T-helper 22 cell (primary cell): Measurements from ENCODE around the gene PLCL2.

Source experiments
- DNase-seq: peaks from one replicate; pipeline ENCODE4 v3.0.0-alpha.2; 2020; ENCODE audit warnings: low read depth

The PLCL2 gene

GRCh38 chr3:17011728-17012338 is 127.1 kb downstream of the PLCL2 start:
- DNase-seq, result no peak

DNA sequence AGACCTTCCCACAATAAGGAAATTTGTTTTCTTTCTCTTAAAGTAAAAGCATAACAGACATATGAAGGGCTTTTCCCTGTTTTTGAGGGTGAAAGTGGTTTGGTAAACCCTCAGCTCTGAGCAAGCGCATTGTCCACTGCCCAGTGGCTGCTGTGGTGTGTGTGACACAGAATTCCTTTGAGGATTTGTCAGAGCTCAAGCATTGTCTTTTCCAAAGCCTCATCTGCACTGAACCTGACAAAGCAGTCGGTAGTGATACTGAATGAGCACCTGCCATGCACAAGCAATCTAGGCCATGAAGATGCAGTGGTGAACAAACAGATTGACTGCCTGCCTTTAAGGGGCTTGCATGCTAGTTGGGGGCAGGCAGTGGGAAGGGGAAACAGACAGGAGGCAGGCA is 128.3 kb downstream of the PLCL2 start:
- DNase-seq, result no peak

DNA sequence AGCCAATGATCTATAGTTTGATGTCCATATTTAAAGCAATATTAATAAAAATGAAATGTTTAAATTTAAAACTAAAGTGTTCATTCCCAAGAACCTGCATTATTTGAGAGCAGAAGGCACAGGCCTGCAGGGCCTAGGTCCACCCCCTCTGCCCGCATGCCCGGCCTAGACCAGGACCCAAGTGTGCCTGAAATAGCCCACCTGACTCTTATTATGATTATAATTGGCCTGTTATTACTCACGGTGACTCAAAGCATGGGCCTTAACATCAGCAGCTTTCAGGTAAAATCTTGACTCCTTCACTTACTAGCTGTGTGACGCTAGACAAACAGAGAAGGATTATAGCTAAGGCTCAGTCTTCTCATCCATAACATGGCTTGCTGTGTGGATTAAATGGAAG is 128.8 kb downstream of the PLCL2 start:
- DNase-seq, result no peak

- DNase-seq, result no peak
Measured at GRCh38 chr3:17014284-17014683, 129.5 kb downstream of the PLCL2 start.

- DNase-seq, result no peak
Measured at GRCh38 chr3:17014709-17015108, 130.0 kb downstream of the PLCL2 start.

DNA sequence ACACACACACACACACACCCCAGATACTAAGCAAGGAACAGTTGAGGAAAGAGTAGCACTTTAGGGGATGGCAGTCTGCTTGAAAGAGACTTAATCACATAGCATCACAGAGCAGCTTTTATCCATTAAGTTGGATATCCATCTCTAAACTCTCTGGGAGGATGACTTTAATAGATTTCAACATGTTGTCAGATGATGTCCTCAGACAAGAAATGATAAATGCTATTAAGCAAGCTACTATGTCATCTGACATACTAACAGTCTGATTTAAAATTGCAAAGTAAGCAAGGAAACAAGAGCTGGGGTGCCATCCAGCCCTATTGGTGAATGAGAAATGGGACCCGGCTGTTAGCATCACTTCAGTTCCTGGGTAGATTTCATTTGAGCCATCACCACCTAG is 136.9 kb downstream of the PLCL2 start:
- no peak for DNase-seq

- DNase-seq, result peak; percentile 1
Measured at GRCh38 chr3:17023006-17023664, 138.4 kb downstream of the PLCL2 start.

DNA sequence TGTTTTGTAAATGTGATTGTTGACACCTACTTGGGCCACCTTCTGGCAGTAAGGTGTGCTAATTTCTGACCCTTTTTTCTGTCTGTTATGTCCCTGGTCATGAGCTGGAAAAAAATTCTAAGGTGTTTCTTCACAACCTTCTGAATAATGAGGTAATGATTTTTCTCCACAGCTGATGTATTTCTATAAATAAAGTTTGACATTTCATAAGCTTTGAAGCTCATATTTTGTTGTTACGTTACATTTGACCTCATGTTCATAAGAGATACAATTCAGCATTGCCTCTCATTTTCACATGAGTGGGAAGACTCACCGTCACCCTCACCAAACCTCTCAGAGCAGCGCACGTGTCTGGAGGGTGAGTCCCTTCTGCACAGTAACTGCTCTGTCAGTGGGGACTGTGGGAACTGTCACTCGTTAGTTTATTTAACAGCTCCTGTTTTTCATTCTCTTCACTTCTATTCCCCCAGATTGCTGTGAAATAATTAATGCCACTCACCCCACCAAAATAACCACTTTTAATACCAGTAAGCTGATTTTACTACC is 140.9 kb downstream of the PLCL2 start:
- DNase-seq, result no peak

DNA sequence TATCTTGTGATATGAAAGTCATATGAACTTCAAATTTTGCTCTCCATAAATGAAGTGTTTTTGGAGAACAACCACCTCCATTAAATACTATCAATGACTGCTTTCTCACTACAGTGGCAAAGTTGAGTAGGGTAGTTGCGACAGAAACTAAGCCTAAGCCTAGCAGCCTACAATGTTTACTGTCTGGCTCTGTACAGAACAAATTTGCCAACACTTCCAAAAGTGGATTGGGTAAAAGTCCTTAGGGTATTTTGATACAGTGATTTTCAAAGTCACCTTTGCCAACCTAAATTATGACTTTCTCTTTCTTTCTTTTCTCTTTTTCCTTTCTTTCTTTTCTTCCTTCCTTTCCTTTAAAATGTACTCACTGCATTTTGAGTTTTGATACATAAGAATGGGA is 142.6 kb downstream of the PLCL2 start:
- no peak for DNase-seq

GRCh38 chr3:17028363-17028762 is 143.6 kb downstream of the PLCL2 start:
- DNase-seq, result no peak

DNA sequence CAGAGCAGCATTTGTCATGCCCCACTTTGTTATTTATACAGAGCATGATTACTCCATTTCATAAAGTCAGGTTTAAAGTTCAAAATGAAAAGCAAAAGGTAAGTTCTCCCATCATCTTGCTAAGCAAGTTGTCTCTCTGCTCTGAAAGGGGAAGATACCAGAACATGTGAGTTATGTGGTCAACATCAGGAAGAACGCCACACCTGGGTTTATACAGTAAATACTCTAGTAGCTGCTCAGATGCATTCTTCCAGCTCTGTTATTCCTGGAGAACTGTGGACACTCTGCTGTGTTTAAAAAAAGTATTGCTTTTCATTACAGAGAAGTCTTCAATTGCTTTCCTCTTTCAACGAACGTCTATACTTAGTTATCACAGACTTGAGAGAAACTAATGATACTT is 145.7 kb downstream of the PLCL2 start:
- no peak for DNase-seq

GRCh38 chr3:17030956-17031652 is 146.3 kb downstream of the PLCL2 start:
- no peak for DNase-seq

DNA sequence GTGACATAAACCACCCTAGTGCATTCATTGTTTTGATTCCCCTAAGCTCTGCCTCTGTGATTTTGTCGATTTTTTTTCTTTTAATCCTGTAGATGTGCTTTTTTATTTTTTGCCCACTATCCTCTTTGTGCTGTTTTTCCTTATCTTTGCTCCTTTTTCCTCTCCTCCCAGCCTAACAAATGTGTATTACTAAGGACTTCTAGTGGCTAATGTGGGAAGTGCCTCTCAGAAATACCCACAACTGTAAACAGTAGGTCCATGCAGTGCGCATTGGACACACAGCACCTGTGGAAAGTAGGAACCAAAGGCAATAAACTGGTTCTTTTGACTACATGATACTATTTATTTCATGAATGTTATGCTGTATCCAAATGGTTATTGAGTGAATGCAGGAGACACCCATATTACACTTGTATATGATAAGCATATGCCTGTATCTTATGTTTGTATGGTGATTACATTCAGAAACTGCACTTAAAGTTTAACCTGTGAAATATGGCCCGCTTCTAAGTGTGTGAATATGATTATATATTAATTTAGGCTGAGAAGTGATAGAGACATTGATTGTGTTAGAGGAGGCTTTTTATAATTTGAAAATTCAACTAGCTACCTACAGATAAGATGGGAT is 147.8 kb downstream of the PLCL2 start:
- DNase-seq, result no peak

DNA sequence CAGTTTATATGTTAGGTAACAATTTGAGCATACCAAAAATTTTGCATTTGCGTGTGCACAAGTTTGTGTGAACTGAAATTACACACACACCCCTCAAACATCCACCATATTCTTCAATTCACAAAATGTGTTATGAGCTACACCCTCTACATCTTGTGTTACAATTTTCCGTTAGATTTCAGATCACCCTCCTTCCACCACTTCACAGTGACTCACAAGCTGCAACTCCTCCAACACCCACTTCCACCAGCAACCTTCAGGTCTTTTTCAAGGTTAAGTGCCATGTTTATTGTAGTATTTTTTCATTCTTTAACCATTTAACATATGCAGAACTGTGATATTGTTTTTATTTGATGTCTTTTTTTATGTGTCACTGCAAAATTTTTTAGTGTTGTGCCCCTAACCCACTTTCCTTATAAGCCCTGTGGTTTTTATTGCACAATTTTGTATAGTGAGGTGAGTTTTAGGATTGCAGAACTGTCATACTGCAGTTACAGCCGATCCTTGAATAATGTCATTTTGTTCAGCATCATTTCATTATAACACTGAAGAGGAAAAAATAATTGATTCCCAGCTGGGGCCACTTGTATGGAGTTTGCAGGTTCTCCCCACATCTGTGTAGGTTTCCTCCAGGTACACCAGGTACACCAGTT is 148.9 kb downstream of the PLCL2 start:
- no peak for DNase-seq

DNA sequence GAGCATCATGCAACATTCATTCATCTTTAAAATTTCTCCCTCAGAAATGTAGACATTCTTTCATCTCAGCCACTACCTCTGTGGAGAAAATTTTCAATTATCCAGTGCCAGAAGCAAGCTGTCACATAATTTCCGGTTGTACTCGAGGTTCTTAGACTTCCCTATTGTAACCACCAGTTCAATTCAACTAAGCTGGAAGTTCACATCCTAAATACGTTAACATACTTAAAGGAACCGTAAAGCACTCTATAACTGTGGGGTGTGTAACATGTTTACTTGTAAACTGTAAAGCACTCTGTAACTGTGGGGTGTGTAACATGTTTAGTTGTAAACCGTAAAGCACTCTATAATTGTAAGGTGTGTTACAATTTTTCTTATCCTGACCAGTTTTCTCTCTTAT is 150.3 kb downstream of the PLCL2 start:
- no peak for DNase-seq

DNA sequence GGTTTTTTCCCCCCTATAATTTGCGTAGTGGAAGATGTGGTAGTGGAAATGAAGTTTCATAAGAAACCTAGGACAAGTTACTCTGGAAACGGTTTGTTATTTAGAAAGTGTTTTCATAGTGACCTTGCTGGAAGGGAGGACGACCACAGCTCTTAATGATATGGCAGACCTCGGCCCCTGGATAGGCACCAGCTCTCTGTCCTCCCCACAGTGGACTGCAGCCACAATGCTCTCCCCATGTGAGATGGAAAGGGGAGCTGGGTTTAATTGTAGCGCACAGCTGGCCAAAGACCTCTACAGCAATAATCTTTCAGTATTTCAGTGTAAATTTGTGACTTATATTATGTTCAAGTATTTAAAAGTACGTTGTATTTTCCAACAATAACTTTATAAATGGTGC is 151.2 kb downstream of the PLCL2 start:
- DNase-seq, result no peak

DNA sequence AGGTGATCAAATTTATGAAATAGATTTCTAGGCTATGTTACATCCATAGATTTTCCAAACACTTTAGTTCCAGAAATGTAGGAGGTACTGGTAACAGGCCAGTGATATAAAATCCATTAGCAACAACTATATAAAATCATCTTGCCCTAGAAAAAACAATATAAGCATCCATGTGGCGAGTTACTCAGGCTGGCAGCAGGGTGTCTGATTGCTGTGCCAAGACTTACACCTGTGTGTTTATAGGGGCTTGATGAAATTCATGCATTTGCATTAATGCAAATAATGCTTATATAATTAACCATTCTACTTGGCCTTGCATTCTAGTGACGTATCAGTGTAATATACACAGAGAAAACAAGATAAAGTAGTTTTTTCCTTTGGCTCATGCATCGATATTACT is 153.4 kb downstream of the PLCL2 start:
- DNase-seq, result no peak

- no peak for DNase-seq
Measured at GRCh38 chr3:17038900-17039553, 154.3 kb downstream of the PLCL2 start.

DNA sequence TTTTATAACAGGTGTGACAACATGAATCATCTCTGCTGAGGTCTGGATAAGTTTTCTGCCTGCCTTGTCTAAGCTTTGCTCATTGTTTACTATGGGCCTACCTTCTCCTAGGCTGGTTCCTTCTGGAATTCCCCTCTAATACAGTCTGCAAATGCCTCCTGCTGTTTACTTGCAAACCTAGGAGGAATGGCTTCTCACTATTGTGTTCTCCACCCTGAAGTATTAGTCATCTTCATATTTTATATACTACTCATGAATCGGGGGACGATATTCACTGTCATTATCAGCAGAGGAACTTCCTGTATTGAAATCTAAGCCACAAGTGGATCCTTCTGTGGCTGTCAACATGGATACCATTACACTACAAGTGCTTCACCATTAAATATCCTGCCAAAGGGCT is 154.8 kb downstream of the PLCL2 start:
- no peak for DNase-seq

GRCh38 chr3:17040322-17040989 is 155.7 kb downstream of the PLCL2 start:
- no peak for DNase-seq

DNA sequence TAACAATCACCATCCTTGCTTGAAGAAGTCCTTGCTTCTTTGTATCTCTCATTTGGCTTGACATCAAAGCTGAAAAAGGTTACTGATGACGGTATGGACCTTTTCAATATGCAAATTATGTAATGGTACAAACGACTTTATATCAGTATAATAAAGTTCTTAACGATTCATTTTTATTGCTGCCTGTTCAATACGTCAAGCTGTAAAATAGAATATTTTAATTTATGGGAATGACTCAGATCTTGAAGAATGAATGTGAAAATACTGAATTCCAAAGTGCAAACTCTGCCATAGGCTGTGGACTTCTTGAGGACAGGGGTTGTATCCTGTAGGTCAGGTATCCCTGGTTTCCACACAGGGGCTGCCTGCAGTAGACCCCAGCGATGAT is 156.2 kb downstream of the PLCL2 start:
- DNase-seq, result no peak
